ENCODE measurements around the gene HSPE1.
A peak's percentile ranks its signal among the peaks of the same experiment; 100 is the strongest.
"Not testable (repeated sequence)": the region's sequence is repeated elsewhere in the genome, so short reads cannot be mapped to it uniquely, and the experiment has no call there.

HSPE1 gene

GRCh38 chr2:197499594-197500502 lies at the start of gene HSPE1, which contains the start of gene HSPD1:
Gene HSPE1, plus strand, starts transcription at chr2:197500379. Its CDS starts 58 bp downstream, at chr2:197500437.
Gene HSPD1, minus strand, starts transcription at chr2:197499840. Its CDS starts 992 bp downstream, at chr2:197498848.
- Mint-ChIP-seq H3K36me3 (ENCODE audit: low read depth) (peaks cover 63% of the 10 kb centered on the region), H3K9me3 (no peaks in the 10 kb centered on the region), H3K4me1 (peaks cover 63% of the 10 kb centered on the region), H3K27ac (peak within 1 kb of the TSS; percentile 100), H3K27me3 (ENCODE audit: low read depth, poor library complexity) (no peaks in the 10 kb centered on the region), H3K4me3 (peak within 1 kb of the TSS; percentile 92)
- peak; percentile 94 for DNase-seq
- TF ChIP-seq CTCF (IDR thresholded peaks at IDR 0.05): no peak

- Mint-ChIP-seq H3K4me3 (no peak overlapping the region), H3K27ac (no peak overlapping the region)
Observed at GRCh38 chr2:197450465-197450864, 49.7 kb upstream of the HSPE1 start.

DNA sequence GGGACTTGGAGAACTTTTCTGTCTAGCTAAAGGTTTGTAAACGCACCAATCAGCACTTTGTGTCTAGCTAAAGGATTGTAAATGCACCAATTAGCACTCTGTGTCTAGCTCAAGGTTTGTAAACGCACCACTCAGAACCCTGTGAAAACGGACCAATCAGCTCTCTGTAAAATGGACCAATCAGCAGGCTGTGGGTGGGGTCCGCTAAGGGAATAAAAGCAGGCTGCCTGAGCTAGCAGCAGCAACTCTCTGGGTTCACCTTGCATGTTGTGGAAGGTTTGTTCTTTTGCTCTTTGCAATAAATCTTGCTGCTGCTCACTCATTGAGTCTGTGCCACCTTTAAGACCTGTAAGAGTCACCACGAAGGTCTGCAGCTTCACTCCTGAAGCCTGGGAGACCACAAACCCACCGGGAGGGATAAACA lies 49.2 kb upstream of the HSPE1 start:
- not testable (repeated sequence) for H3K27ac Mint-ChIP-seq; H3K36me3 Mint-ChIP-seq (ENCODE audit: low read depth); H3K9me3 Mint-ChIP-seq; DNase-seq; H3K27me3 Mint-ChIP-seq (ENCODE audit: low read depth, poor library complexity); H3K4me3 Mint-ChIP-seq
- H3K4me1 Mint-ChIP-seq: peaks cover 26% of the 10 kb centered on the region

More at GRCh38 chr2:197450465-197450864, 49.7 kb upstream of the HSPE1 start:
- H3K27me3 Mint-ChIP-seq (ENCODE audit: low read depth, poor library complexity): no peaks in the 10 kb centered on the region
- H3K4me1 Mint-ChIP-seq: peaks cover 31% of the 10 kb centered on the region
- H3K9me3 Mint-ChIP-seq: no peaks in the 10 kb centered on the region
- DNase-seq: no peak
- no peak for TF ChIP-seq CTCF (IDR thresholded peaks at IDR 0.05)
- H3K36me3 Mint-ChIP-seq (ENCODE audit: low read depth): no peaks in the 10 kb centered on the region

GRCh38 chr2:197452754-197453122 lies 47.4 kb upstream of the HSPE1 start:
- no peak for TF ChIP-seq CTCF (IDR thresholded peaks at IDR 0.05)
- peak overlapping the region; percentile 100 for H3K27ac Mint-ChIP-seq
- H3K27me3 Mint-ChIP-seq (ENCODE audit: low read depth, poor library complexity): no peaks in the 10 kb centered on the region

GRCh38 chr2:197453123-197453913 lies 46.9 kb upstream of the HSPE1 start, which contains the start of gene COQ10B:
Gene COQ10B, plus strand, starts transcription at chr2:197453552. Its CDS starts 9 bp downstream, at chr2:197453561.
- no peaks in the 10 kb centered on the region for H3K36me3 Mint-ChIP-seq (ENCODE audit: low read depth)
- TF ChIP-seq CTCF (IDR thresholded peaks at IDR 0.05): no peak
- DNase-seq: peak; percentile 96

More at GRCh38 chr2:197452754-197453122, 47.4 kb upstream of the HSPE1 start:
- Mint-ChIP-seq H3K4me3 (peak overlapping the region; percentile 97), H3K4me1 (peaks cover 25% of the 10 kb centered on the region), H3K36me3 (ENCODE audit: low read depth) (no peaks in the 10 kb centered on the region), H3K9me3 (no peaks in the 10 kb centered on the region)
- DNase-seq: no peak

GRCh38 chr2:197453914-197454398 lies 46.2 kb upstream of the HSPE1 start:
- H3K27me3 Mint-ChIP-seq (ENCODE audit: low read depth, poor library complexity): no peaks in the 10 kb centered on the region
- H3K9me3 Mint-ChIP-seq: no peaks in the 10 kb centered on the region
- H3K36me3 Mint-ChIP-seq (ENCODE audit: low read depth): no peaks in the 10 kb centered on the region
- H3K4me1 Mint-ChIP-seq: peaks cover 25% of the 10 kb centered on the region
- peak overlapping the region; percentile 97 for H3K4me3 Mint-ChIP-seq
- peak overlapping the region; percentile 100 for H3K27ac Mint-ChIP-seq
- DNase-seq: no peak
- TF ChIP-seq CTCF (IDR thresholded peaks at IDR 0.05): no peak

More at GRCh38 chr2:197453123-197453913, 46.9 kb upstream of the HSPE1 start, which contains the start of gene COQ10B:
- Mint-ChIP-seq H3K27ac (peak within 1 kb of the TSS; percentile 100), H3K4me1 (peaks cover 25% of the 10 kb centered on the region), H3K9me3 (no peaks in the 10 kb centered on the region), H3K4me3 (peak within 1 kb of the TSS; percentile 97), H3K27me3 (ENCODE audit: low read depth, poor library complexity) (no peaks in the 10 kb centered on the region)

Measured in nephron progenitor cell (in vitro differentiated cells).